Muscle layer of duodenum (tissue), 2 donors: ENCODE results near the gene CEP104.
A peak's percentile ranks its signal among the peaks of the same experiment; 100 is the strongest.

Source experiments
- H3K27ac ChIP-seq: one replicate; pipeline ENCODE4 v1.7.0; 2013; ENCODE audit warnings: mild to moderate bottlenecking, low read length
- H3K27me3 ChIP-seq: one replicate; pipeline ENCODE4 v1.7.0; 2013; ENCODE audit warnings: low read depth, mild to moderate bottlenecking, control low read depth, low read length
- H3K36me3 ChIP-seq, 2 donors: one replicate each; pipeline ENCODE4 v1.7.0; 2013; ENCODE audit warnings: low read length in 2 of 2, control low read depth in 1 of 2, mild to moderate bottlenecking in 1 of 2; ENCODE audit not compliant: insufficient read depth in 2 of 2, control insufficient read depth in 1 of 2
- H3K4me1 ChIP-seq, 2 donors: one replicate each; pipeline ENCODE4 v1.7.0; 2013; ENCODE audit warnings: low read length in 2 of 2, mild to moderate bottlenecking in 2 of 2, control low read depth in 1 of 2, moderate library complexity in 1 of 2; ENCODE audit not compliant: insufficient read depth in 2 of 2, control insufficient read depth in 1 of 2
- H3K4me3 ChIP-seq, 2 donors: one replicate each; pipeline ENCODE4 v1.7.0; 2013; ENCODE audit warnings: low read length in 2 of 2, low read depth in 1 of 2, mild to moderate bottlenecking in 1 of 2
- H3K9me3 ChIP-seq, 2 donors: one replicate each; pipeline ENCODE4 v1.7.0; 2013; ENCODE audit warnings: low read length in 2 of 2, control low read depth in 1 of 2, mild to moderate bottlenecking in 1 of 2; ENCODE audit not compliant: control insufficient read depth in 1 of 2
- donor health status: healthy.

Gene CEP104

GRCh38 chr1:3863231-3863935 is 6.4 kb upstream of the CEP104 start:
- H3K36me3 ChIP-seq = peaks cover 10 to 28% of the 10 kb centered on the region in 2 donors
- H3K27ac ChIP-seq = no peak overlapping the region
- no peak overlapping the region for H3K4me3 ChIP-seq
- peaks cover 0 to 7% of the 10 kb centered on the region in 2 donors for H3K4me1 ChIP-seq
- H3K27me3 ChIP-seq = no peaks in the 10 kb centered on the region
- H3K9me3 ChIP-seq = no peaks in the 10 kb centered on the region

- peaks cover 4 to 8% of the 10 kb centered on the region in 2 donors for H3K36me3 ChIP-seq
- H3K4me3 ChIP-seq = peak overlapping the region; percentile 89 to 94
- no peak overlapping the region for H3K27ac ChIP-seq
- H3K27me3 ChIP-seq = no peaks in the 10 kb centered on the region
- no peaks in the 10 kb centered on the region for H3K9me3 ChIP-seq
- H3K4me1 ChIP-seq = peaks cover 8 to 24% of the 10 kb centered on the region in 2 donors
Observed at GRCh38 chr1:3858231-3858981, 1.4 kb upstream of the CEP104 start.

- H3K4me1 ChIP-seq = peaks cover 8 to 24% of the 10 kb centered on the region in 2 donors
- peak overlapping the region; percentile 16 for H3K27ac ChIP-seq
- no peaks in the 10 kb centered on the region for H3K9me3 ChIP-seq
- peak overlapping the region; percentile 89 to 94 for H3K4me3 ChIP-seq
- peaks cover 0 to 8% of the 10 kb centered on the region in 2 donors for H3K36me3 ChIP-seq
- H3K27me3 ChIP-seq = no peaks in the 10 kb centered on the region
Observed at GRCh38 chr1:3857791-3858129, 749 bp upstream of the CEP104 start.

GRCh38 chr1:3852711-3853485 is 4.1 kb downstream of the CEP104 start:
- Histone ChIP-seq H3K9me3 (no peaks in the 10 kb centered on the region), H3K27ac (no peak overlapping the region), H3K27me3 (no peaks in the 10 kb centered on the region), H3K4me3 (no peak overlapping the region), H3K4me1 (peaks cover 8 to 12% of the 10 kb centered on the region in 2 donors), H3K36me3 (peaks cover 22 to 24% of the 10 kb centered on the region in 2 donors)

GRCh38 chr1:3852091-3852490 is 4.9 kb downstream of the CEP104 start:
- Histone ChIP-seq H3K27ac (no peak overlapping the region), H3K4me3 (no peak overlapping the region), H3K4me1 (peaks cover 8 to 9% of the 10 kb centered on the region in 2 donors), H3K36me3 (peaks cover 22 to 32% of the 10 kb centered on the region in 2 donors), H3K9me3 (no peaks in the 10 kb centered on the region), H3K27me3 (no peaks in the 10 kb centered on the region)

- peaks cover 8 to 9% of the 10 kb centered on the region in 2 donors for H3K4me1 ChIP-seq
Observed at GRCh38 chr1:3851292-3851691, 5.7 kb downstream of the CEP104 start.

GRCh38 chr1:3850857-3851256 is 6.2 kb downstream of the CEP104 start:
- Histone ChIP-seq H3K36me3 (peaks cover 22 to 39% of the 10 kb centered on the region in 2 donors), H3K27ac (no peak overlapping the region), H3K4me1 (peaks cover 4 to 7% of the 10 kb centered on the region in 2 donors), H3K27me3 (no peaks in the 10 kb centered on the region), H3K4me3 (no peak overlapping the region), H3K9me3 (no peaks in the 10 kb centered on the region)

More at GRCh38 chr1:3851292-3851691, 5.7 kb downstream of the CEP104 start:
- Histone ChIP-seq H3K27ac (no peak overlapping the region), H3K4me3 (no peak overlapping the region), H3K27me3 (no peaks in the 10 kb centered on the region), H3K36me3 (peaks cover 22 to 39% of the 10 kb centered on the region in 2 donors), H3K9me3 (no peaks in the 10 kb centered on the region)

GRCh38 chr1:3847081-3847480 is 9.9 kb downstream of the CEP104 start:
- no peaks in the 10 kb centered on the region for H3K4me1 ChIP-seq
- H3K27ac ChIP-seq = no peak overlapping the region
- H3K27me3 ChIP-seq = no peaks in the 10 kb centered on the region
- no peaks in the 10 kb centered on the region for H3K9me3 ChIP-seq
- H3K36me3 ChIP-seq = peaks cover 22 to 65% of the 10 kb centered on the region in 2 donors
- H3K4me3 ChIP-seq = no peak overlapping the region

- no peak overlapping the region for H3K27ac ChIP-seq
- H3K36me3 ChIP-seq = peaks cover 16 to 63% of the 10 kb centered on the region in 2 donors
- no peaks in the 10 kb centered on the region for H3K9me3 ChIP-seq
- no peak overlapping the region for H3K4me3 ChIP-seq
- H3K27me3 ChIP-seq = no peaks in the 10 kb centered on the region
- no peaks in the 10 kb centered on the region for H3K4me1 ChIP-seq
Observed at GRCh38 chr1:3846541-3846940, 10.5 kb downstream of the CEP104 start.

GRCh38 chr1:3842912-3843311 is 14.1 kb downstream of the CEP104 start:
- no peak overlapping the region for H3K4me3 ChIP-seq
- H3K4me1 ChIP-seq = no peaks in the 10 kb centered on the region
- H3K36me3 ChIP-seq = peaks cover 26 to 78% of the 10 kb centered on the region in 2 donors
- H3K9me3 ChIP-seq = no peaks in the 10 kb centered on the region
- no peak overlapping the region for H3K27ac ChIP-seq
- H3K27me3 ChIP-seq = no peaks in the 10 kb centered on the region

GRCh38 chr1:3841491-3841890 is 15.5 kb downstream of the CEP104 start:
- H3K4me3 ChIP-seq = no peak overlapping the region
- H3K4me1 ChIP-seq = no peaks in the 10 kb centered on the region
- no peak overlapping the region for H3K27ac ChIP-seq
- H3K36me3 ChIP-seq = peaks cover 37 to 78% of the 10 kb centered on the region in 2 donors
- H3K27me3 ChIP-seq = no peaks in the 10 kb centered on the region
- peaks cover 0 to 5% of the 10 kb centered on the region in 2 donors for H3K9me3 ChIP-seq
